C4-2B (cell line): Measurements from ENCODE around the gene IL22RA2.
"Not testable (repeated sequence)": the region's sequence is repeated elsewhere in the genome, so short reads cannot be mapped to it uniquely, and the experiment has no call there.

ENCODE experiments used
- H3K27ac ChIP-seq: fragments of 450-650 bp; 2 replicates; pipeline ENCODE4 v1.5.1; 2017
- ZFX ChIP-seq: fragments of 450-650 bp; IDR thresholded peaks from 2 replicates; pipeline ENCODE4 v1.6.1; 2017
- TF ChIP-seq, protein P1 (sequence below): fragments of 450-650 bp; conservative IDR thresholded peaks from 2 replicates; pipeline ENCODE4 v1.5.1; 2017; ENCODE audit warnings: mild to moderate bottlenecking

Gene IL22RA2

DNA sequence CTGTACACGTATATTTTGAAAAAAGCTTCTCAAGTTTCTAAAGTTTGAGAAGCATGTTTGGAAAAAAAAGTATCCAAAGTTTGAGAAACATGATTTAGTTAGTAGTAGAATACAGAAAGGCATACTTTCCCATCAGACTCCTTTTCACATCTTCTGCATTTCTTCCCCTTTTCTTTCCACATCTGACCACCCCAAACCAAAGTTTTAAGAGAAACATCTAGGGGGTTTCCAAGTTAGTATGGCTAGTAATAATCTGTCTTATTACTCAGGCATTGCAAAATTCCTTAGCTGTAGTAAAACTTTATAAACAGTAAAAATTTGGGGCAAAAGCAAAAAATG lies 65.7 kb downstream of the IL22RA2 start:
- H3K27ac ChIP-seq: no peak overlapping the region
- TF ChIP-seq, protein P1, sequence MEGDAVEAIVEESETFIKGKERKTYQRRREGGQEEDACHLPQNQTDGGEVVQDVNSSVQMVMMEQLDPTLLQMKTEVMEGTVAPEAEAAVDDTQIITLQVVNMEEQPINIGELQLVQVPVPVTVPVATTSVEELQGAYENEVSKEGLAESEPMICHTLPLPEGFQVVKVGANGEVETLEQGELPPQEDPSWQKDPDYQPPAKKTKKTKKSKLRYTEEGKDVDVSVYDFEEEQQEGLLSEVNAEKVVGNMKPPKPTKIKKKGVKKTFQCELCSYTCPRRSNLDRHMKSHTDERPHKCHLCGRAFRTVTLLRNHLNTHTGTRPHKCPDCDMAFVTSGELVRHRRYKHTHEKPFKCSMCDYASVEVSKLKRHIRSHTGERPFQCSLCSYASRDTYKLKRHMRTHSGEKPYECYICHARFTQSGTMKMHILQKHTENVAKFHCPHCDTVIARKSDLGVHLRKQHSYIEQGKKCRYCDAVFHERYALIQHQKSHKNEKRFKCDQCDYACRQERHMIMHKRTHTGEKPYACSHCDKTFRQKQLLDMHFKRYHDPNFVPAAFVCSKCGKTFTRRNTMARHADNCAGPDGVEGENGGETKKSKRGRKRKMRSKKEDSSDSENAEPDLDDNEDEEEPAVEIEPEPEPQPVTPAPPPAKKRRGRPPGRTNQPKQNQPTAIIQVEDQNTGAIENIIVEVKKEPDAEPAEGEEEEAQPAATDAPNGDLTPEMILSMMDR: no peak
- no peak for TF ChIP-seq ZFX

DNA sequence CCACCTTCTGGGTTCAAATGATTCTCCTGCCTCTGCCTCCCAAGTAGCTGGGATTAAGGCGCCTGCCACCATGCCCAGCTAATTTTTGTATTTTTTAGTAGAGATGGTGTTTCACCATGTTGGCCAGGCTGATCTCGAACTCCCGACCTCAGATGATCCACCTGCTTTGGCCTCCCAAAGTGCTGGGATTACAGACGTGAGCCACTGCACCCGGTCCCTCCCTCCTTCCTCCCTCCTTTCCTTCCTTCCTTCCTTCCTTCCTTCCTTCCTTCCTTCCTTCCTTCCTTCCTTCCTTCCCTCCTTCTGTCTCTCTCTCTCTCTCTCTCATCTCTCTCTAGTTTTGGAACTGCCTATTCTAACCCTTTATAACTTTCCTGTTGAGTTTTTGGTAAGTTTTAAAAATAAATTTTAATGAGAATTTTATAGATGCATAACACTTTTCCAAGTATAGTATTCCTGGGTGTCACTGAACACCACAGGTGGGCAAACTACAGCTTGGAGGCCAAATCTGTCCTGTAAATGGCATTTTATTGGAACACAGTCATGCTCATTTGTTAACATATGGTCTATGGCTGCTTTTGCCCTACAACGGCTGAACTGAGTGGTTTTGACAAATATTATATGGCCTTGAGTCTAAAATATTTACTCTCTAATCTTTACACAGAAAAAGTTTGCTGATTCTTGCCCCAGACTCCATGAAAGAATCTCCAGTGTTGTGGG lies 66.2 kb downstream of the IL22RA2 start:
- H3K27ac ChIP-seq: not testable (repeated sequence)

DNA sequence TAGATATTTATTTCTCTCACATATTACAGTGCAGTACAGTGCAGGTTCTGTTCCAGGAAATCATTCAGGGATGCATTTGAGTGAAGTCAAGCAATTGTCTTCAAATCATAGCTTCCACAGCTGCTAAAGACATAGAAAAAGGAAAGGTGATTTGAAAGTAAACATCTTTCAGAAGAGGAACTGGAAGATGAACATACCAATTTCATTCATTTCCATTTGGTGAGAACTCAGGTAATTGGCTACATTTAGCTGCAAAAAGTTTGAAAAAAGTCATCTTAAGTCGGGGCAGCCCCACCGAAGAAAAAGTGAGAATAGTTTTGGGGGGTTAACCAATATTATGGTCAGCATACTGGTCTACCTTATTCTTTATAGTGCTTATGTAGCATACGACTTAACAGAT lies 67.3 kb downstream of the IL22RA2 start:
- H3K27ac ChIP-seq: no peak overlapping the region
- TF ChIP-seq, protein P1: no peak
- TF ChIP-seq ZFX: no peak

DNA sequence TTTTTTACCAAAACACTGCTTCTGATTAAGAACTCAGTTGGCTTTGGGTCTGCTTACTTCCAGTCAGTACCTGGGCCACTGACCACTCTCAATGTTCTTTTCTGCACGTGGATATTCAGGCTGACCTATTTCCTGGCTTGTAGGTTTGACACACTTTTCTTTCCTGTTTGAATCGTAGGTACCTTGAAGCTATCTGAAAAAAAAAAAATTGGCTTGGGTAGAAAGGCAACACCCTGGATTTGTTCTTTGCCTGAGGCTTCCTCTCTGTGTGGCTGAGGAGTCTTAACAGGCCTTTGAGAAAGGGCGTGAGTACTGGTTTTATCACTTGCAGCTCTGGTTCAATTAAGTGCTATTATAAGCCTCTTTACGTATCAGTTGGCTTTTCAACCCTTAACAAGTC lies 68.1 kb downstream of the IL22RA2 start:
- H3K27ac ChIP-seq: no peak overlapping the region
- no peak for TF ChIP-seq ZFX
- TF ChIP-seq, protein P1: no peak

DNA sequence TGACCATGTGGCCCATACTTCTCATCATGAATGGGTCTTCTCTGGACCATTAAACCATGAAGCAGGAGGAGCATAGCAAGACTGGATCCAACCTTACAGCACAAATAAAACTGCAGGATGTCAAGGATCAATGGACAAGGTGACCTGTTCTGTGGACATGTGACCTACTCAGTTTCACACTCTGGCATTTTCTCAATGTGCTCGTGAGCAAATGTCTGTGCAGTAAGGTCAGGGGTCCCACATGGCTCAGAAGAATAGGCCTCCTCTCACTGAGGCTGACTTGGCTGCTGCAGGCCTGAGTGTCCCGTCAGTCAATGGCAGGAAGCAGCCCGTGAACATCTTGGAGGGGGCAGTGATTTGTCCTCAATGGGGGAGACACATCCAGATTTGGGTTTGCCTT lies 68.5 kb downstream of the IL22RA2 start:
- no peak for TF ChIP-seq ZFX
- TF ChIP-seq, protein P1: no peak
- H3K27ac ChIP-seq: no peak overlapping the region

DNA sequence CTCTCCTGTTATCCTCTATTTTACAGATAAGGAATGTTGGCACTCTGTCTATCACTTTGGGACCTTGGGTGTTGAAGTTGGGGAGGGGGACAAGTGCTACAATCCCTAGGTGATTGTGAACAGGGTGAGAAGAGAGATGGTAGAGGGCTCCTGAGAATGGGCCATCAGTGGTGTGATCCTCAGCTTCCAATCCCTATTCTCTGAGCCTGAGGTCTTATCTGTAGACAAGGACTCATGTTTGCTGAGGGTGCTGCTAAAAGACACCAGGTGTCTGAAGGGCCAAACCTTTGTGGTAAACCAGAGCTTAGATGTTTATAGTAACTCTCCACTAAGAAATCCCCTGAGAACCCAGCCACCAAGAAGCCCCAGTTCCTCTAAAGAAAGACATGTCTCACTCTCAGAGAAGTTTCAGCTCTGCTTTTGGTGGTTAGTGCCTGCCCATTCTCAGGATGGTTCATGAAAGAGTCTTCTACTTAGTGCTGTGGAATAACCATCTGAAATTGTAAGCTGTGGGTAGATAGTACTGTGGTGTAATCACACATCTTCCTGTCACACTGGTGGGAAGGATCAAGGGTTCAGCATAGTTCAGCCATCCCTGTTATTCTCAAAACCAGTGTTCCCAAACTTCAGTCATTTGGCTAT lies 70.5 kb downstream of the IL22RA2 start:
- H3K27ac ChIP-seq: no peak overlapping the region
- TF ChIP-seq ZFX: no peak
- TF ChIP-seq, protein P1: no peak

DNA sequence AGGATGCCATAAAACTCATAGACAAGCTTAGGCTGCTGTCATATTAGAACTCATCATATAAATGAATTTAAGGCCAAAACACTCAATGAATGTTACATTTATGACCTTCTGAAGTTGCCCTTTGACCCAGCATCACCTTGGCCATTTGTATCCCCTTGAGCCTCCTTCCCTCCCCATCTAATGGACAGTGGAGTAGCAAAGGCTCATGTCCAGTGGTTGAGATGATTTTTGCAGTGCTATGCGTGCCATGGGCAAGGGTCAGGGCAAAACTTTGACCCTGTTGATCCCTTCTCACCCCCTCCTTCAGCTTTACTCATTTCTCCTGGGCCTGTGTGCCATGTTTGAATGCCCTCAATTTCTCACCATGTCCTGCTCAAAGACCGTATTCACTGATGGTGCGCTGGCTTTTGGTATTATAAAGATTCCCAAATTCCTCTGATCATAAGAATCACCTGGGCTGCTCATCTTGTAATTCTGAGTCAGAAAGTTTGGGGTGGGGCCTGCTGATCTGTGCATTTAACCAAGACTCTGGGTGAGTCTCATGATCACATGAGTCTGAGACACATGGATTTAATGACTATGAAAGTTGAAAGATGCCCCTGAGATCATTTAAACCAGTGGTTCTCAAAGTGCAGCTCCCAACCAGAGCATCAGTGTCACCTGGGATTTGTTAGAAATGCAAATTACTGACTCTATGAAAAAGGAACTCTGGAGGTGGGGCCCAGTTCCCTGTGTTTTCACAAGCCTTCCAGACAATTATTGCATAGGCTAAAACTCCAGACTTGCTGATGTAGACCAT lies 71.2 kb downstream of the IL22RA2 start:
- H3K27ac ChIP-seq: no peak overlapping the region
- TF ChIP-seq, protein P1: no peak
- no peak for TF ChIP-seq ZFX
